Activated naive CD4-positive, alpha-beta T cell treated with anti-CD3 and anti-CD28 coated beads for 36 hours (primary cell): ENCODE measurements around the gene ZNF226. TPM values are rescaled to one million over a fixed set of nuclear protein-coding genes. Genes with fewer than 3 reads are reported as not detected.
"Not testable (repeated sequence)": the region's sequence is repeated elsewhere in the genome, so short reads cannot be mapped to it uniquely, and the experiment has no call there.

Experiments
- CTCF ChIA-PET: fragments of 350-600 bp; sonication (Branson Sonifier 250); formaldehyde crosslinking; loops from one replicate; lab custom pipeline; 2021; ENCODE audit warnings: antibody characterized with exemption; lab: Charles Lee
- DNase-seq: peaks from one replicate; pipeline ENCODE4 v3.0.0-alpha.2; 2020
- H3K27ac Mint-ChIP-seq: one replicate; pipeline ENCODE4 v1.8.0; 2021; ENCODE audit warnings: mild to moderate bottlenecking, mixed read lengths
- H3K27me3 Mint-ChIP-seq: one replicate; pipeline ENCODE4 v1.8.0; 2021; ENCODE audit warnings: low read depth, mixed read lengths
- H3K36me3 Mint-ChIP-seq: one replicate; pipeline ENCODE4 v1.8.0; 2021; ENCODE audit warnings: low read depth, mixed read lengths
- H3K4me1 Mint-ChIP-seq: one replicate; pipeline ENCODE4 v1.8.0; 2021; ENCODE audit warnings: low read depth, mixed read lengths
- H3K4me3 Mint-ChIP-seq: one replicate; pipeline ENCODE4 v1.8.0; 2021; ENCODE audit warnings: mild to moderate bottlenecking, moderate library complexity, mixed read lengths
- H3K9me3 Mint-ChIP-seq: one replicate; pipeline ENCODE4 v1.8.0; 2021; ENCODE audit warnings: mixed read lengths
- intact Hi-C: fragments of 100-400 bp; cut with micrococcal nuclease; formaldehyde crosslinking; loops from one replicate; pipeline ENCODE4 v1.15.1; 2023
- total RNA-seq, 2 experiments: library from RNA; stranded (reverse); gene quantifications; one replicate each; pipeline ENCODE4 v1.2.3, GENCODE V29; 2021

The ZNF226 gene
- total RNA-seq, 2 experiments from 2014 or later: 12.4 to 16.9 TPM

- DNase-seq, H3K4me3 Mint-ChIP-seq, intact Hi-C loops, H3K4me1 Mint-ChIP-seq, CTCF ChIA-PET, H3K27ac Mint-ChIP-seq, H3K27me3 Mint-ChIP-seq: not testable (repeated sequence)
- peaks cover 67% of the 10 kb centered on the region for H3K36me3 Mint-ChIP-seq
- peaks cover 22% of the 10 kb centered on the region for H3K9me3 Mint-ChIP-seq
Measured at GRCh38 chr19:44219926-44220325, 55.0 kb downstream of the ZNF226 start.

- Mint-ChIP-seq H3K9me3 (peaks cover 27% of the 10 kb centered on the region), H3K36me3 (peaks cover 67% of the 10 kb centered on the region)
- H3K27ac Mint-ChIP-seq, DNase-seq, H3K4me3 Mint-ChIP-seq, CTCF ChIA-PET, intact Hi-C loops, H3K27me3 Mint-ChIP-seq, H3K4me1 Mint-ChIP-seq: not testable (repeated sequence)
Measured at GRCh38 chr19:44220761-44221160, 55.9 kb downstream of the ZNF226 start.

GRCh38 chr19:44221291-44221690 lies 56.4 kb downstream of the ZNF226 start:
- H3K4me1 Mint-ChIP-seq, H3K27ac Mint-ChIP-seq, H3K4me3 Mint-ChIP-seq, H3K27me3 Mint-ChIP-seq, CTCF ChIA-PET, intact Hi-C loops, DNase-seq: not testable (repeated sequence)
- H3K9me3 Mint-ChIP-seq: peaks cover 28% of the 10 kb centered on the region
- peaks cover 68% of the 10 kb centered on the region for H3K36me3 Mint-ChIP-seq

Other genes starting within 250 kb of the ZNF226 start
- 1 to 10 TPM; 5.4 to 6.3 TPM for gene ZNF45, start 229.8 kb upstream of the ZNF226 start, total RNA-seq
- under 1 TPM; 0.45 to 0.89 TPM for gene ZNF221, start 213.9 kb upstream of the ZNF226 start, total RNA-seq
- gene ZNF155, start 180.9 kb upstream of the ZNF226 start, total RNA-seq: 1 to 10 TPM; 2.9 to 3.1 TPM
- gene ZNF230, start 162.1 kb upstream of the ZNF226 start, total RNA-seq: 1 to 10 TPM; 2.7 to 3.3 TPM
- 1 to 10 TPM in 1 of 2 experiments, under 1 TPM in 1; 0.74 to 1.1 TPM for gene ZNF222, start 139.7 kb upstream of the ZNF226 start, total RNA-seq
- gene ZNF223, start 113.1 kb upstream of the ZNF226 start, total RNA-seq: under 1 TPM; 0.48 to 0.96 TPM
- under 1 TPM; 0.76 to 0.86 TPM for gene ZNF284, start 92.9 kb upstream of the ZNF226 start, total RNA-seq
- 10 to 100 TPM in 1 of 2 experiments, 1 to 10 TPM in 1; 8.7 to 10.9 TPM for gene ZNF224, start 70.7 kb upstream of the ZNF226 start, total RNA-seq
- 1 to 10 TPM; 2.1 to 2.2 TPM for gene ZNF225, start 51.7 kb upstream of the ZNF226 start, total RNA-seq
- 1 to 10 TPM; 5.0 to 5.4 TPM for gene ZNF234, start 23.5 kb upstream of the ZNF226 start, total RNA-seq
- gene ZNF227, start 47.4 kb downstream of the ZNF226 start, total RNA-seq: 10 to 100 TPM; 17.9 to 19.4 TPM
- gene ZNF233, start 94.8 kb downstream of the ZNF226 start, total RNA-seq: under 1 TPM in 1 of 2 experiments, not detected in 1; 0.07 TPM
- 1 to 10 TPM; 1.5 to 1.6 TPM for gene ZNF235, start 139.9 kb downstream of the ZNF226 start, total RNA-seq
- gene ZNF112, start 191.6 kb downstream of the ZNF226 start, total RNA-seq: under 1 TPM; 0.05 to 0.17 TPM
- under 1 TPM; 0.67 to 0.86 TPM for gene ZNF285, start 236.5 kb downstream of the ZNF226 start, total RNA-seq